Retina (tissue), 1 donor: ENCODE data around the gene LY9.
A peak's percentile ranks its signal among the peaks of the same experiment; 100 is the strongest.
"Not testable (repeated sequence)": the region's sequence is repeated elsewhere in the genome, so short reads cannot be mapped to it uniquely, and the experiment has no call there.

Experiments used
- DNase-seq: peaks from one replicate; pipeline ENCODE4 v3.0.0-alpha.2; 2016

Gene LY9

DNA sequence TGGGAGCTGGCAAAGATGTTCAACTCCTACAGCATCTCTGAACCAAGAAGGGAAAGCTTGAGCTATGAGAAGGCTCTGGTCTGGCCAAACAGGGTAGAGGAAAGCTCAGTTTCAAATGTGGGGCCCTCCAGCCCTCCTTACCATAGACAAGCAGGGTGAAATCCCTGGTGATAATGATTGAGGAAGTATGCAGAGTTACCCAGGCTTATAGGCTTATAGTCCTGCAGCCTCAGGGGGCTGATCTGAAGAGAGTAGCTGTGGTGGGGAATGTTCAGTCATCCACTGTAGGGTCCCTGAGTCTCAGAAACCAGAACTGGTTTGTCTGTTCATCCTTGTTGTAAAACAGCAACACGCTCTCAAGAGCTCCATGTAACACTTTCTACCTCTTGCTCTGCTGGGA, 19.8 kb upstream of the LY9 start:
- DNase-seq: no peak

DNA sequence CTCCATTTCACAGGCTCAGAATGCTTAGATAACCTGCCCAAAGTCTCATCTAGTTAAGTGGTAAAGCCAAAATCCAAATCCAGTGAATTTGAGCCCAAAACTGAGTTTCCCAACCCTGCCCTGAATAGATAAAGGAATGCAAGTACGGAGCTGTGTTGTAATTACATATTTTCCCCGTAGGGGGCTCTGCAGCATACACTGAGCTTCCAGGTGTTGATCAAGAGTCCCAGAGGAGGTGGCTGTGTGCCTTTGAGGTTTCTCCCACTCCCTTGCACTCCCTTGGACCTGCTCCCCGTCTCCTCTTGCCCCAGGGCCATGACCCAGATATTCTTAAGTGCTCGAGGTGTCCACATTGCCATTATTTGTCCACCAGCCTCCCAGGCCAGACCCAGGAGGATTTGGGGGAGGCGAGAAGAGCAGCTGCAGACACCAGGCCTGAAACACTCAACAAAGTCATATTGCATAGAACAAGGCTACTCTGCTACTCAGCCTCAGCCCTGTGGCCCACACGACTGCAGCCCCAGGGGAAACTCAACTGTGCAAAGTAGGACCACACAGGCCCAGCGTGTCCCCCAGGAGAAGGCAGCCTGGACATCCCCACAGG, 18.4 kb upstream of the LY9 start:
- DNase-seq: peak; percentile 20

DNA sequence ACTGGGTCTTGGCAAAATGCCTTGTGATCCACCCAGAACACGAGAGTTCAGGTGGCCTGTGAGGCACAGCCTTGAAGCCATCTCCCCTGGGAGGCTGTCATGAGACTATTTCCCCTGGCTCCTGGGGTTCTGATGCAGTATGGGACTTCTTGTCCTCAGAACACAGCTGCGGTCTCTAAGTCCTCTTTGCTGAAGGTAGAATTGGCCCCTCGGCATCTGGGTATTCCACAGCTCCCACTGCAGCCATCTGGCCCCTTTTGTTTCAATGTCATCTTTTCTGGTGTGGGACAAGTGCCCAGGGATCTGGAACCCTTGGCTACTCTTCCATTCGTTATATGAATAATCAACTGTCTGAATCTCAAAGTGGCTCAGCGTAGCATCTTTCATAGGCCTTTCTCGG, 17.0 kb upstream of the LY9 start:
- no peak for DNase-seq

DNA sequence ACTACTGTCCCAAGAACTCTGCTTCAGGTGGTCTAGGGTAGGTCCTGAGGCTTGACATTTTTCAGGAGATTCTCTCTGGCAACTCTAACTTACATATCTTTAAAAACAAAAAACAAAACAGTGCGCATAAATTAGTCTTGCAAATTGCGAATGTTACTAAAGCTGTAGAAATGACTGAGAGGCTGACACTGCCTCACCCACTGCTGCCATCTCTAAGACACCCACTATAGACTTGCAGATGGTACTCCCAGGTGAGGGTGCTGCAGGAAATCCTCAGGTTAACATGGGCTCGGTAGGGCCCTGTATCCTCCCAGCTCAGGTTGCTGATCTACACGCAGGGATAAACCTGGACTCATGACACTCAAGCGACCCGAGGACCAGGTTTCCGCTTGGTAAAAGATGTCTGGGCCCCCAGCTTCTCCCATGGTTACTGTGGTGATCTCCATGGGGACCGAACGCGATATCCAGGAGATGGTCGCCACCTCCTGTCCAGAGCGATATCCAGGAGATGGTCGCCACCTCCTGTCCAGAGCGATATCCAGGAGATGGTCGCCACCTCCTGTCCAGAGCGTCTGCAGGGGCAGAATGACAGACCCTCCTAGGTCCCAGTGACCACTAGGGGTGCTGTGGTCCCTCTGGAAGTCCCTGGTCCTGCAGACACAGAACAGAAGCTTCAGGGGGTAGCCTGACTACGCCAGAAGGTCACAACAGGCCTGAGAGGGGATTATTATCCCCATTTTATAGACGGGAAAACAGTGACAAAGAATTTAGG, 16.2 kb upstream of the LY9 start:
- DNase-seq: no peak

DNA sequence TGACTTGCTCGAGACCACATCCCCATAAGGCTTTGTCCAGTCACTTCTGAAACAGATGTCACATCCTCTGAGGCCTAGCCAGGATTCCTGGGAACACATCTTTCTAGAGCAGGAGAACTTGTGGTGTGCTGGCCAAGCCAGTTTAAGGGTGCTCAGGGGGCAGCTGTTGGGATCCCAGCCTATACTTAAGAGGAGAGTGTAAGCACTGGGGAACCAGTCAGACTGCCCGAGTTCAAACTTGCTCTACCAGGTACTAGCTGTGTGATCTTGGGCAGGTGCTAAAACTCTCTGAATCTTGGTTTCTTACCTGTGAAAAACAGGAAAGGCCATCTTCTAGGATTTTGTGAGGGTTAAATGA, 15.6 kb upstream of the LY9 start:
- DNase-seq: no peak

DNA sequence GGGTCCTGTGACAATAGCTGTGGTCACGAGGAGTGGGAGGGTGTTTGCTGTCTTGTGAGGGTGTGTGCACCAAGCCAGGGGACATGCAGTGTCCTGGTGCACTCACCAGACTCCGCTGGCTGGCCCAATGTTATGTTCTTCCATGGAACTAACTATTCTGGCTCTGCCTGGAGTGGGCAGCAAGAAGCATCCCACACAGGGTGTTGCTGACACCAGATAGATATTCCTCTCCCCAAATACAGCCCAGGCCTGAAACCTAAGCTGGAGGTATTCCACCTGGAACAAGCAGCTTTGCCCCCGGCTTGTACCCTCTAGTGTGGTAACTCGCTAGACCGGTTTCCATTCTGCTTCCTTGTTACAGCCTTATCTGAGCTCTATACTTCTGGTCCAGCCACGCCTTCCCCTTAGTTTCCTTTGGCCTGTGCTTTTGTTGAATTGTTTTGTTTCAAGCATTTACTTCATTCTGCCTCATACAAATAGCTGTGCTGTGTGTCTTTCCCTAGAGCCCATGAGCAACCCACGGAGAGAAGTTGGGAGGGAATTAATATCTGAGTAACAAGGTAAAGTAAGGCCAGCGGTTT, 14.7 kb upstream of the LY9 start:
- no peak for DNase-seq

DNA sequence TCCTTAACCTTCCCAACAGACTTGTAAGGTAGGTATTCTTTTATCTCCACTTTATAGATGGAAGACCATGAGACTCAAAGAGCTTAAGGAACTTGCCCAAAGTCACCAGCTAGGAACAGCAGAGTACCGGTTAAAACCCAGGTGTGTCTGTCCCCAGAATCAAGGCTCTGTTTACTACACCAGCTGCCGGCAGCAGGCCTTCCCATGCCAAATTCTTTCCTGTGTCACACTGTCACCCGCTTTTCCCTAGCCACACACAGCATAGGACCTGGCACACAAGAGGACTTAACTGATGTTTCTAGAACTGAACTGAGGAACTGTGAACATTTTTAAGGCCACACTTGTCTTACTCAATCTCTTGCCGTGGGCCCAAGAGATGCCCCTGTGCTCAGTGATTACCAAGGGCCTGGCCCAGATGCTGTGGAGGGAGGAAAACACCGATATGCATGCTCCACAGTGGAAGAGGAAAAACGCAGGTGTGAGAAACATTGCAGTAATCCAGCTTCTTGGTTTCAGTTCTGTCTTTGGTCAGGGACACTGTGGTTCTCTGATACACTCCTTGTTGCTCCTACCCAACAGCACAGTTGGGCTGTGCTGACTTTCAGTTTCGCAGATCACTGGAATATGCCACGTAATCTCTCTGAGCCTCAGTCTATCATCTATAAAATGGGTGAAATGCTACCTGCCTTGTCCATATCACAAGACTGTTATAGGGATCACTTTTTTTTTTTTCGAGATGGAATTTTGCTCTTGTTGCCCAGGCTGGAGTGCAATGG, 13.9 kb upstream of the LY9 start:
- no peak for DNase-seq

DNA sequence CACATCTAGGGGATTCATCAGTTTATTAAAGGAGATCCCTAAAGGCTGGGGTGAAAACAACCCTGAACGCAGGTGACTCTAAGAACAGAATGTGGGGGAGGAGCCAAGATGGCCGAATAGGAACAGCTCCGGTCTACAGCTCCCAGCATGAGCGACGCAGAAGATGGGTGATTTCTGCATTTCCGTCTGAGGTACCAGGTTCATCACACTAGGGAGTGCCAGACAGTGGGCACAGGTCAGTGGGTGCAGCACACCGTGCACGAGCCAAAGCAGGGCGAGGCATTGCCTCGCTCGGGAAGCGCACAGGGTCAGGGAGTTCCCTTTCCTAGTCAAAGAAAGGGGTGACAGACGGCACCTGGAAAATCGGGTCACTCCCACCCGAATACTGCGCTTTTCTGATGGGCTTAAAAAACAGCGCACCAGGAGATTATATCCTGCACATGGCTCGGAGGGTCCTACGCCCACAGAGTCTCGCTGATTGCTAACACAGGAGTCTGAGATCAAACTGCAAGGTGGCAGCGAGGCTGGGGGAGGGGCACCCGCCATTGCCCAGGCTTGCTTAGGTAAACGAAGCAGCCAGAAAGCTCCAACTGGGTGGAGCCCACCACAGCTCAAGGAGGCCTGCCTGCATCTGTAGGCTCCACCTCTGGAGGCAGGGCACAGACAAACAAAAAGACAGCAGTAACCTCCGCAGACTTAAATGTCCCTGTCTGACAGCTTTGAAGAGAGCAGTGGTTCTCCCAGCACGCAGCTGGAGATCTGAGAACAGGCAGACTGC, 12.8 kb upstream of the LY9 start:
- DNase-seq: not testable (repeated sequence)

DNA sequence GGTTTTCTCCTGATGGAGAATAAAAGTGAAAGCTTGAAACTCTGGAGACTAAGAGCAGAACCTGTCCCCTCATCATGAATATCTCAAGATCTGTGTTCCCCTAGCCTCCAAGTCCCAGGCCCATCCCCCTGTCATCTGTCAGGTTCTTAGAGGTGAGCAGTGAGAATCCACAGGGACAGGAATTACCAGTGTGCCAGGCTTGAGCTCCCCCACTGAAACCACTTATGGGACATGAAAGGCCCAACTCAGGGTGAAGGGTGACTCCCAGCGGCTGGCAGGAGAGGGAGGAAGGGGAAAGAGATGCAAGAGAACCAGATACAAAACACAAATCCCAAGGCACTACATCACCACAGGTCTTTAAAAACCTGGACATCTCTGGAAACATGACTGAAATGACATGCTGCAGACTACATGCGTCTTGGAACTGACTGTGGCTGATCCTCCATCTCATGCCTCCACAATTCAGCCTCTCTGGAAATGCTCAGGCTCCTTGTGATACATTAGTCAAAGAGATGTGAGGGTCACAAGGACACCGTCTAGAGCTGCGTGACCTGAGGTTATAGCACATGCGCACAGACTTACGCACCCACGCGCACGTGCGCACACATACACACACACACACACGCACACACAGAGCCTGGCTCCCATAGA, 6.8 kb upstream of the LY9 start:
- no peak for DNase-seq

DNA sequence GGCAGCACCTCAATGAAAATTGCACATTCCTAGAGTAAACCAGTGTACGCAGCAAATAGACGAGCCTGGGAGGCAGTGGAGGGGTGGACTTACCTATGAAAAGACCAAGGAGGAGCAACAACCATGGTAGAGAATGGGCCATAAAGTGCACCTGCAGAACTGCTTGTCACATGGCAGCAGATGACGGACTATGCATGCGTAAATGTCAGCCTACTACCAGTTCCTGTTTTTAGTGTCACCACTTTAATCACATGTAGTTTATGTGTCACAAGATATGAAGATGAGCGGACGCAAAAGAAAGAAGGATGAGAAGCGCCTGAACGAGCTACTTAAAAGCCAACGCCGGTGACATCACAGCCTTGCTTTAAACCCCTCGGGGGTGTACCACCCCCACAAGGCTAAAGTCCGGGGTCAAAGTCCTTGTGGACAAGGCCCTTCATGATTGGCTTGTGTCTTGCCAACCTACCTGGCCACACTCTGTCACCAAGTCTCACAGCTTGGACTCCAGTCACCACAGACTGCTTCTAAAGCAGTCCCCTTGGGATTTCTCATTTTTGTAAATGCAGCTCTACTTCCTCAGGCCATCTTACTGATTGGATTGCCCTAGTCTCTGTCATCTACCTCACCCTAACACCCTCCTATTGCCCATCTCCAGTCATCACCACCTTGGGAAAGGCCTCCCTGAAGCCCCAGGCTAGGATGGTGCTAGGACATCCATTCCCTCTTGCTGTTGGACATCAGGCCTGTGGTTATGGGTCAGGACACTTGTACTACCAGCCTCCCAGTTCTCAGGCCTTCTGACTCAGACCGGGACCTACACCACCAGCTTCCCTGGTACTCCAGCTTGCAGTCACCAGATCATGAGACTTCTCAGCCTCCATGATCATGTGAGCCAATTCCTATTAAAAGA, 6.0 kb upstream of the LY9 start:
- DNase-seq: no peak

DNA sequence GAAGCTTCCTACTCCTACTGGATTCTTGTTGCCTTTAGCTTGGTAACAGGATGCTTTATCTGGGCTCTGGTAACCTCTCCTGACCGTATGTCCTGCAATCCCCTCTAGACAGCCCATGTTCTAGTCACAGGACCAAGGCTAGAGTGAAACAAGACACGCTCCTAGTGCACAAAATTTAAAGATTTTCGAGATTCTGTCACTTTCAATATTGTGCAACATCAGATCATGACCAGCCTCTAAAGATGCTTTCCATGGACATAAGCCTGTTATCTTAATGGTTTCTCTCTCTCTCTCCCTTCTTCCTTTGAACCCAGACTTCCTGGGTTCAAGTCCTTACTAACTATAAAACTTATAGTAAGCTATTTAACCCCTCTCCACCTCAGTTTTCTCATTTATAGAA, 1.6 kb upstream of the LY9 start:
- no peak for DNase-seq

DNA sequence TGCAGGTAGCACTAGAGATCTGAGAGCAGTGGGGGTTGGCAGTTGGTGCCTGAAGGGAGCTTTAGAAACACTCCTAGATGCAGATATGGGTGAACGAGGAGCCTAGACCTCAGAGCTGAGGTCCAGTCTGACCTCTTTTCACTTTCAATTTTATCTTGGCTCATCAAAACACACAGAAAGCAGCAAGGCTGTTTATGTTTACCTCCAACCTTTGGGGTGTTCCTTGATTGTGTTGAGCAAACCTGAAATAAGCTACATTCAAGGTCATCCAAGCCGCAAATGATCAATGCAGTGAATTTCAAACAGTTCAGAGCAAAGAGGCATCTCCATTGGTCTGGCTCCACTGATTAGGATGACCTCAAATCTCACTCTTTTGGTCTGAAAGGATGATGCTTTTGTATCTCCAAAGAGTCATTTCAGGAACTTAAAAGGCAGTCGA, 1.3 kb downstream of the LY9 start:
- DNase-seq: no peak

DNA sequence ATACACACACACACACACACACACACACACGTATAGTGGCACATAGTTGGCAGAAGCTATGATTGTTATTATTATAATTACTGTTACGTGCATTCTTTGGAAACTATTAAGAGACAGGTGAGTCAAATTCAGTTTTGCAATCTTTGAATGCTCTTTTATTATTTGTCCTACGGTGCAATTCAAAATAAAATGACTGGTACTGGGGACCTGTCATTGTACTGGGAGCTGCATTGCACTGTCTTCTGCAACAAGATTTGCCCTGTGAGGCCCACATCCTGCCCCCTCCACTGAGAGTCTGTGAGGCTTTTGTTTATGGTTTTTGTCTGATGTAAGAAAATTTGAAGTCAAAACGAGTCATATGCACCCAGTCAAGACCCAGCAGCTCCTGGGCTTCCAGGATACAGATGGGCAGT, 1.9 kb downstream of the LY9 start:
- DNase-seq: no peak

DNA sequence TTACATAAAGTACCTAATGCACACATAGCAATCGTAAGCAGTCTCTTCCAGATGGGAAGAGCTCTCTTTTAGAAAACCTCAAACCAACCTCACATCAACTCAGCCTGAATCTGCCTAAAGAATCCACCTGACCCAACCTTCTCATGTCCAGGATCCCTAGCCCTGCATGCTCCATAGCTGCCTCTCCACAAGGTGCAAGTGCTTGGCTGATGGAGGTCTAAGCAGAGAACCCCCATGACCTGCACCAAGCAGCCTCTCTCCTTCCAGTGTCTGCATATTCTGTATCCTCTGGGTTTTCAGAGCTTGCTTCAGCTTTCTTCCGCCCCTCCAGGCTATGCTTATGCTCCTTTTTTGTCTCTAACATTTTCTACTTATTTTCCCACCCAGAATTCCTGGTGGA, 2.5 kb downstream of the LY9 start:
- DNase-seq: no peak

DNA sequence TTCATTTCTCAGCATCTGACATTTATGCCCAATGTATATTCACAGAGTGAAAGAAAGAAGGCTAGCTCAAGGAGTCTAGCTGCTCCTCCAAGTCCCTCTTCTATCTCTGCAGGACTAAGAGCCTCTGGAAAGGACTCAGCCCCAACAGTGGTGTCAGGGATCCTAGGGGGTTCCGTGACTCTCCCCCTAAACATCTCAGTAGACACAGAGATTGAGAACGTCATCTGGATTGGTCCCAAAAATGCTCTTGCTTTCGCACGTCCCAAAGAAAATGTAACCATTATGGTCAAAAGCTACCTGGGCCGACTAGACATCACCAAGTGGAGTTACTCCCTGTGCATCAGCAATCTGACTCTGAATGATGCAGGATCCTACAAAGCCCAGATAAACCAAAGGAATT, 3.7 kb downstream of the LY9 start:
- DNase-seq: no peak

DNA sequence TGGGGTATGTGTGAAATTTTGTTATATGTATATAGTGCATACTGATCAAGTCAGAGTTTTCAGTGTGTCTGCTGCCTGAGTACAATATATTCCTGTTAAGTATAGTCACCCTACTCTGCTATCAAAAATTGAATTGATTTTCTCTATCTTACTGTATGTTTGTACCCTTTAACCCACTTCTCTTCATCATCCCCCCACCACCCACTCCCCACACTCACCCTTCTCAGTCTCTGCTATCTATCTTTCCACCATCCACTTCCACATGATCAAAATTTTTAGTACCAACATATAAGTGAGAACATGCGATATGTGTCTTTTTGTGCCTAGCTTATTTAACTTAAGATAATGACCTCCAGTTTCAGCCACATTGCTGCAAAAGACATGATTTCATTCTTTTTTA, 4.2 kb downstream of the LY9 start:
- DNase-seq: no peak

DNA sequence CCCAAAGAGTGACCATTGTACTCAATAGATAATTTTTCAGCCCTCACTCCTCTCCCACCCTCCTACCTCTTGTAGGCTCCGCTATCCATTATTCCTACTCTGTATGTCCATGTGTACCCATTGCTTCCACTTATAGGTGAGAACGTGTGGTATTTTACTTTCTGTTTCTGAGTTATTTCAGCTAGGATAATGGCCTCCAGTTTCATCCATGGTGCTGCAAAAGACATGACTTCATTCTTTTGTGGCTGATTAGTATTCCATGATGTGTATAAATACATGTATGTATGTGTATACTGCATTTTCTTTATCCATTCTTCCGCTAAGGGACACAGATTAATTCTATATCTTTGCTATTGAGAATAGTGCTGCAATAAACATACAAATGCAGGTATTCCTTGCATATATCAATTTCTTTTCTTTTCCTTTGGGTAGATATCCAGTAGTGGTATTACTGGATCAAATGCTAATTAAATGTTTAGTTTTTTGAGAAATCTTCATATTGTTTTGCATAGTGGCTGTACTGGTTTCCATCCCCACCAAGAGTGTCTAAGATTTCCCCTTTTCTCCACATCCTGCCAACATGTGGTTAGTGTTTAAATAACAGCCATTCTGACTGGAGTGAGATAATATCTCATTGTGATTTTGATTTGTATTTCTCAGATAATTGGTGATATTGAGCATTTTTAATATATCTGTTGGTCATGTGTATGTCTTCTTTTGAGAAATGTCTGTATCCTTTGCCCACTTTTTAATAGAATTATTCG, 4.9 kb downstream of the LY9 start:
- no peak for DNase-seq

DNA sequence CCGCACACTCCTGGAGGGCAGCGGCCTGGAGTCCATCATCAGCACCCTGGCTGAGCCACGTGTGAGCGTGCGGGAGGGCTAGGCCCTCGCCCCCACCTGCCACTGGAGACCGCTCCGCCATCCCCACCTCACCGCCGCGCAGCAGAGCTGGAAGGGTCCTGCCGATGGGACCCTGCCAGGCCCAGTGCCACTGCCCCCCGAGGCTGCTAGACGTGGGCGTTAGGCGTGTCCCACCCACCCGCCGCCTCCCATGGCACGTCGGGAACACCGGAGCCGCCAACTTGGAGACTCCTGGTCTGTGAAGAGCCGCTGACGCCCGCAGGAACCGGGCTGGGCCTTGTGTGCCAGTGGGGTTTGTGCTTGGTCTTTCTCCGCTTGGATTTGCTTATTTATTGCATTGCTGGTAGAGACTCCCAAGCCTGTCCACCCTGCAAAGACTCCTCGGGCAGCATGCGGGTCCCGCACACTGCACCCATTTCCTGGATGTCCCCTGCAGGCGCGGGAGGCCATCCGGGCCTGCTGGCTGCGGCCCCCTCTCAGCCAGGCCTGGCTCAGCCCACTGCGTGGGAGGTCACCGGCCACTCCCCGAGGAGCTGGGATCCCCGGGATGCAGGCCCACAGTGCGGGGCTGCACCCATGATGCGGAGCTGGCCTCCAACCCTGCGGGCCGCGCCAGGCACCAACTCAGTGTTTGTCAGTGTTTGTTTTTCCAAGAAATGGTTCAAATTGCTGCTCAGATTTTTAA, 6.0 kb downstream of the LY9 start:
- DNase-seq: no peak

DNA sequence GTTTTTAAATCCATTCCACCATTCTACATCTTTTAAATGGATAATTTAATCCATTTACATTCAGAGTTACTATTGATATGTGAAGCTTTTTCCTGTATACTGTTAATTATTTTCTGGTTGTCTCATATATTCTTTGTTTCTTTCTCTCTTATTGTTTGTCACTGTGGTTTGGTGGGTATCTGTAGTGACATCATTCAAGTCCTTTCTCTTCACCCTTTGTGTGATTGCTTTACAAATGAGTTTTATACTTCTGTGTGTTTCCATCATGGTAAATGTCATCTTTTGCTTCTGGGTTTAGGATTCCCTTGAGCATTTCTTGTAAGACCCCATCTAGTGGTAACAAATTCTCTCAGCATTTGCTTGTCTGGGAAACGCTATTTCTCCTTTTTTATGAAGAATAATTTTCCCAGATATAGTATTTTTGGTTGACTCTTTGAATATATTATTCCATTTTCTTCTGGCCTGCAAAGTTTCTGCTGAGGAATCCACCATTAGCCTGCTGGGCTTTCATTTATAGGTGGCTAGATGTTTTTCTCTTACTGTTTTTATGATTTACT, 10.2 kb downstream of the LY9 start:
- no peak for DNase-seq
